ENCODE data around the gene PAXIP1.
"Not testable (repeated sequence)": the region's sequence is repeated elsewhere in the genome, so short reads cannot be mapped to it uniquely, and the experiment has no call there.

The PAXIP1 gene

GRCh38 chr7:154942691-154943090, 60.2 kb downstream of the PAXIP1 start:
- no peak for DNase-seq

GRCh38 chr7:154937837-154938236, 65.1 kb downstream of the PAXIP1 start:
- no peak for DNase-seq

GRCh38 chr7:154934353-154934952, 68.5 kb downstream of the PAXIP1 start:
- not testable (repeated sequence) for DNase-seq

- DNase-seq, result no peak
Observed at GRCh38 chr7:154931906-154932305, 71.0 kb downstream of the PAXIP1 start.

DNA sequence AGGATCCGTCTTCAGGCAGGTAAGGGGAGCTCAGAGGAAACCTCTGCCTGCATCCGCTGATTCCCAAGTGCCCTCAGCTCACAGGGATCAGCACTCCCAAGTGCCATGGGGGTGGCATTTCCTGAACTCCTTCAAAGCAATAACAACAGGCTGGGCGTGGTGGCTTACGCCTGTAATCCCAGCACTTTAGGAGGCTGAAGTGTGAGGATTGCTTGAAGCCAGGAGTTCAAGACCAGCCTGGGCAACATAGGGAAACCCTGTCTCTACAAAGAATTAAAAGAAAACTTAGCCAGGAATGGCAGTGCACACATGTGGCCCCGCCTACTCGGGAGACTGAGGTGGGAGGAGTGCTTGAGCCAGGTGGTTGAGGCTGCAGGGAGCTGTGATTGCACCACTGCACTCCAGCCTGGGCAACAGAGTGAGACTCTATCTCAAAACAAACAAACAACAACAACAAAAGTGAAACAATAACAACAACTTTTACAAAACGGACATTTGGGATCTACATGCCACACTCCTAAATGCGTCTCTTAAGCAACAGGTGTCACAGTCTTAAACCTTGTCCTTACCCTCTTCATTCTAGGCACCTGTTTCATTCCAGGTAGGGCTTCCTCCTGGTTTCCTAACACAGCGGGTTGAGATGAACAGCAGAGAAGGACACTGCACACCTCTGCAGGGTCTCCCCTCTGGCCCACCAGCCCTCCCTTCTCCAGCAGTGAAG, 73.8 kb downstream of the PAXIP1 start:
- DNase-seq, result no peak

DNA sequence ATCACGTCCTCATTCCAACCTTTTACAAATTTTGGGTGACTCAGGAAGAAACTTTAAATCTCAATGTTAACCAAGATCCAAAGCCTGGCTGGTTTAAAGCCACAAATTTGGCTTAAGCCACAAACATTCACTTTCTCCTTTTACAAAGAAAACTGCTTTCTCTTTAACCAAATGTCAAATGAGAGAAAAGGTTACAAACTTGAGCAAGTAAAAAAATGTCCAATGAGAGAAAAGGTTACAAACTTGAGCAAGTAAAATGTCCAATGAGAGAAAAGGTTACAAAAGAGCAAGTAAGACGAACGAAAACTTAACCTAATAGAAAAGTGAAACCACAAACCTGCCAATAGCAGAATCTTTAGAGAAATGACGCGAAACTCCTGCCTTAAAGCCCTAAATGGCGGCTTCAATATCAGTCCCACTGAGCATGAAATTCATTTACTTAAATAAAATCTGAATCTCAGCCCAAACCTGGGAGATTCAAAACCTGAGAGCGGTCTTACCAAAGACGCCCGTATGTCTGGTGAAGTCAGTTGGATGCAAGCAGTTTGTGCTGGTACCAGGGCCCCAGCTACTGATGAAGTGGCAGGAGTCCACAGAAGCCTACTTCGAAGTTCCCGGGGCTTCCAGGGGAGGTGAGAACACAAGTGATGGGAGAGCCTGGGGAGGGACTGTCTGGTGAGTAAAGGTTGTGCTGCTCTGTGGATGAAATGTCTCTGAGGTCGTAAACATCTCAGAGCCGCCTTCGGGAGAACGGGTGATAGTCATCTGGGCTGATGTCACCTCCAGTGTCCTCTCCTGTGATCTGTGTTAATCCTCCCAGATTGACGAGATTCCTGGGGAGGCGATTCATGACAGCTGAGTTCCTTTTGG, 74.6 kb downstream of the PAXIP1 start:
- peak; percentile 15 for DNase-seq

DNA sequence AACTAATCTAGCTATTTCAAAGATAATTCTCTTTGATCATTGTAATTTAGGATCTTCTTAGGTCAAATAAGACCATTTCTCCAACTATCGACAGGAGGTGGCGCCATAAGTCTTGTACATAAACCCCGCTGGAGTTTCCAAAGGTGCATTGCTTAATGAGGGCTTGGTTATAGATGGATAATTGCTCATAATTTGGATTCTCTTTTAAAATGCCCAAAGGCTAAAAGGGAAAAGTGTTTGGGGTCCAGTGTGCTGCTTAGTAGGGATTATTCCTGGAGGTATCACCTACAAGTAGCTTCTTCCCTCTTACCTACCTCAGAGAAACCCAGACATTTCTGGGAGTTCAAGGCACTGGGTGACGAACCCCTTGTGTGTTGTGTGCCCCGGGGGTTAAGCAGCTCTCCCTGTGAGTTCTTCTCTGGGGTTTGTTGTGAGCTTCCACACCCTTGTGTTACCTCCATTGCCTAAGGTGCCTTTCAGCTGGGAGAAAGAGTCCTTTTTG, 75.2 kb downstream of the PAXIP1 start:
- DNase-seq, result peak; percentile 36

DNA sequence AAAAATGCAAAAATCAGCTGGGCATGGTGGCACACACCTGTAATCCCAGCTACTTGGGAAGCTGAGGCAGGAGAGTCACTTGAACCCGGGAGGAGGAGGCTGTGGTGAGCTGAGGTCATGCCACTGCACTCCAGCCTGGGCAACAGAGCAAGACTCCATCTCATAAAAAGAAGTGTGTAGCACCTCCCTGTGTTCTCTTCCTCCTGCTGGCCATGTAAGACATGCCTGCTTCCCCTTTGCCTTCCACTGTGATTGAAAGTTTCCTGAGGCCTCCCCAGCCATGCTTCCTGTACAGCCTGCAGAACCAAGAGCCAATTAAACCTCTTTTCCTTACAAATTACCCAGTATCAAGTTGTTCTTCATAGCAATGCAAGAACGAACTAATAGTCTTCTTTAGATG, 80.5 kb downstream of the PAXIP1 start:
- DNase-seq, result not testable (repeated sequence)

DNA sequence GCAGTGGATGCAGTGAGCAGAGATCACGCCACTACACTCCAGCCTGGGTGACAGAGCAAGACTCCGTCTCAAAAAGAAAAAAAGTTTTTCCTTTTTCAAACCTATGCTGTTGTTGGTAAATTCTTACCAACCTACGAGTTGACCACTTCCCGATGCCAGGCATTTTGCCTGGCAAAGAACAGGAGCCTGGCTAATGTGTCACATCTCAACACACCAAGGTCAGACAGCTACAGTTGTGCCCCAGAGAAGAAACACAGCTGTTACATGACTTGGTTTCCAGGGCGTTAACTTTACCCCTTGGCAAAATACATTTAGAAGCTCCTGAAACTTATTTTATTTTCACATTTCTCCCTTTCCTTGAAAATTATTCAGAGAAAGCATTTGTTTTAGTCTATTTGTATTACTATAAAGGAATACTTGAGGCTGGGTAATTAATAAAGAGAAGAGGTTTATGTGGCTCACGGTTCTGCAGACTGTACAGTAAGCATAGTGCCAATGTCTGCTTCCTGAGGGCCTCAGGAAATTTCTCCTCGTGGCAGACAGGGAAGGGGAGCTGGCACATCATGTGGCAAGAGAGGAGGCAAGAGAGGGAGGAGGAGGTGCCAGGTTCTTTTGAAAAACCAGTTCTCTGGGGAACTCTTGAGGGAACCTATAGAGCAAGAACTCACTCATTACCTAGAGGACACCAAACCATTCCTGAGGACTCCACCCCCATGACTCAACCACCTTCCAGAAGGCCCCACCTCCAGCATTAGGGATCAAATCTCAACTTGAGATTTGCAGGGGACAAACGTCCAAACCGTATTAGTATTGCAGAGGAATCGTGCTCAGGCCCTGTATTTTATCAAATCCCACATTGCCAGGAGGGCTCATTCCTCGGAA, 83.3 kb downstream of the PAXIP1 start:
- DNase-seq, result no peak

- no peak for DNase-seq
Observed at GRCh38 chr7:154918741-154919140, 84.2 kb downstream of the PAXIP1 start.

GRCh38 chr7:154918266-154918665, 84.7 kb downstream of the PAXIP1 start:
- DNase-seq, result no peak

DNA sequence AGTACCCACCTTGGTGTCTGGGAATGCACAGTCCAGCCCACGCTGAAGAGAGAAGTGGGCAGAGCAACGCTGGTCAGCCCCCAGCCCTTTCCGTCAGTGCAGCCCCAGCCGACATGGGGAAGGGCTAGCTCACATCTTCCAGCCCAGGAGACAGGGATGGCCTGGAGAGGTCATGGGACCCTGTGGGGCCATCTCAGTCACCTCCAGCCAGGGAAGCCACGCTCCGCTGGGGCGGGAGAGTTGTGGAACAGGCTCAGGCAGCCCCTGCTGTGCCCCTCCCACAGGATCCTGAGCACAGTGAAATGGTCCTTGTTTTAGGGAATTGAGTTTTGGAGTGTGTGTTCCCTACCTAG, 85.1 kb downstream of the PAXIP1 start:
- no peak for DNase-seq

DNA sequence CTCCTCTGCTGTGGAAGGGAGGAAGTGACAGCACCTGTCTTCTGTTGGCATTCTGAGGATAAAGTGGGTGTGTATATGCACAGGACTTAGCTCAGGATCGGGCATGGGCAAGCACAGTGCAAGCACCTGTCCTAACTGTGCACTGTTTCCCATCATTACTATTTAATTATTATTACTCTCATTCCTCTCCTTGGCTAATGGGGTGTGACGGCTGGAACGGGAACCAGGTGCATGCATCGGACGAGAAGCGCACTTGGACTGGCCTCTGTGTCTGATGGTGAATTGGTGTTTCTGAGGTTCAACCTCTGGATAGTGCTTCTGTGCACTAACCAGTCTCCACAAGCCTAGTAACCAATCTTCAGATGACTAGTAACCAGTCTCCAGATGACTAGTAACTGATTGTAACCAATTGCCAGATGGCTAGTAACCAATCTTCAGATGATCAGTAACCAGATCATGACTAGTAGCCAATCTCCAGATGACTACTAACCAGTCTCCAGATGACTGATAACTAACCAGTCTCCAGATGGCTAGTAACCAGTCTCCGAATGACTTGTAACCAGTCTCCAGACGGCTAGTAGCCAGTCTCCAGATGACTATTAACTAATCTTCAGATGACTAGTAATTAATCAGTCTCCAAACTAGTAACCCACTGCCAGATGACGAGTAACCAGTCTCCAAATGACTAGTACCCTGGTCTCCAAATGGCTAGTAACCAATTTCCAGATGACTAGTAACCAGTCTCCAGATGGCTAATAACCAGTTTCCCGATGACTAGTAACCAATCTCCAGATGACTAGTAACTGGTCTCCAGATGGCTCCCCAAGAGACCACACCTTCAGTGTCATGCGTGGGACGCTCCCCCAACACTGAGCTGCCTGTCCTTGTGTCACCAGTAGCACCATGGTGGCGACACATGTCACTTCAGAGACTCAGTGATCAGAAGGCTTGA, 85.8 kb downstream of the PAXIP1 start:
- no peak for DNase-seq

DNA sequence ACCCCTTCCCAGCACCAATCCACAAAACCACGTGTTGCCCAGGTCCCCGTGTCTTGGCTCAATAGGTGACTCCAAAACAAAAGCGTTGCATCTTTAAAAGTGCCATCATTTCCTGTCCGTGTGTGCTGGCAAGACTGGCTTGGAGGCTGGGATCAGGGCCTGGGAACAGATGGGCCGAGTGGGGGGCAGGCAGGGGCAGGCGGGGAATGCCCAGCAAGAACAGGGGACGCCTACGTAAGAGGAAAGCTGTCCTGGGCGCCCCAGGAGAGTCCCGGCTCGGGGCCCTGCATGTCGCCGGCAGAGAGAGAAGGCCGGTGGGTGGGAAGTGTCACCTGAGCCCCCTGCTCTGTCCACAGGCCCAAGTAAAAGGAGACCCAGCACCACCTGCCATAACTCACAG, 86.5 kb downstream of the PAXIP1 start:
- no peak for DNase-seq

GRCh38 chr7:154915600-154915999, 87.3 kb downstream of the PAXIP1 start:
- DNase-seq, result no peak

DNA sequence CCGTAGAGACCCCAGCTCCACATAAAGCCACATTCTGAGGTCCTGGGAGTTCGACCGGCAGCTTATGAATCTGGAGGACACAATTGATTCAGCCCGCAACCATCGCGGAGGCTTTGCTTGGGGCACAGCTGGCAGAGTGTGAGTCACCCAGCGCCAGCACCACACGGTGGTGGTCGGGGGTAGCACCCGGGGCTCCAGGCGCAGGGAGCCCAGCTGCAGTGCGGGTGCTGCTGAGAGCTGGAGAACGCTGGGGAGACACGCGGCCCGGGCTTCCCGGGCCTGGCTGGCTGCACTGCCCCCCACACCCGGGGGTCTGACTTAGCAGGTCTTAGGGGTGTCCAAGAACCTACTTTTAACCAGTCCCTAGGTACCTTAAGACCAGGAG, 87.9 kb downstream of the PAXIP1 start:
- DNase-seq, result no peak

DNA sequence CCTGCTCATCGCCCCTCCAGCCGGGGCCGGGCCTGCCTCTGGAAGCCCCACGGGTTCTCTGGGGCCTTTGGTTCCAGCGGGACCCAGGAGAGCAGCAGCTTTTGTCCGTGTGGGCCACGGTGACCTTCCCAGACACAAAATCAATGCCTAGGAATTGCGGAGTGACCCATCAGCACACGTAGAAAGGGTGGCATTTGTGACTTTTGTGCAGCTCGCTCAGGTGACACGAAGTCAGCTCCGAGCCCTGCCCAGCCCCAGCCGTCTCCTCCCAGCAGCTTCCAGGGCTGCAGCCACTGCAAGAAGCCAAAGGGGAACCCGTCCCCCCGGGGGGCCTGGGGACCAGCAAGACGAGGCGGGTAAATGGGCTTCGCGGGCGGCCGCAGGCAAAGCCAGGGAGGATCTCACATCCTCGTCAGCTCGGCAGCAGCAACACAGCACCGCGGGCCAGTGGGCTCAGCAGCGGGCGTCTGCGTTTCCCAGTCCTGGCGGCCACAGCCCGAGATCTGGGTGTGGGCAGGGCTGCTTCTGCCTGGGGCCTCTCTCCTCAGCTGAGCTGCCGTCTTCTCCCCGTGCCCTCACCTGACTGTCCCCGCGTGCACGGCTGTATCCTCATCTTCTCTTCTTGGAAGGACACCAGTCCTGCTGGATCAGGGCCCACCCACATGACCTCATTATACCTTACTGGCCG, 88.5 kb downstream of the PAXIP1 start:
- no peak for DNase-seq

DNA sequence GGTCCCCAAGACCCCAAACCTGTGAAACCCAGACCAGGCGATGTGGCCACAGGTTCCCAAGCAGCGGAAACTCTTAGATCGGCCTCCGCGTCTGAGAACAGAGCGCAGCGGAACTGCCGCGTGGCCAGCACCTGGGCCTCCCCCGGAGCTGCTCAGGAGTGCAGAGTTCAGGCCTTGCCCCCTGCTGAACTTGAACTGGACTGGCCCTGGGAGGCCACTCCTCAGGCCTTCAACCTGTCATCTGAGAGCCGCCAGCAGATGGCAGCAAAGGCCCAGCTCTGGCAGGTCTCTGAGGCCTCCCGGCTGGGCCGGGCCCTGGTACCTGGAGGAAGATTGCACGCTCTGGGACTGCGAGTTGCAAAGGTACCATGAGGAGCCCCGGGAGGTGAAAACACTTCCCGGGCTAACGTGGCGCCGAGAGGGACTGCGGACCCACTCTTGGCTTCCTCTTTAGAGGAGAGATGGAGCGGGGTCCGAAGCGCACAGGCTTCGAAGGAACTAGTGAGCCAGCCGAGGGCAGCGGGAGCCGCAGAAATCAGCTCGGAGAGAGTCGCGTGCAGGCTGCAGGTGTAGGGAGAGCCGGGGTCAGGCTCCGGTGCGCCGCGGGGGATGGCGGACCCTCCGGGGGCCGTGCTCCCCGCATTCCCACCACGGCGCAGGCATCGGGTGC, 89.2 kb downstream of the PAXIP1 start:
- no peak for DNase-seq

DNA sequence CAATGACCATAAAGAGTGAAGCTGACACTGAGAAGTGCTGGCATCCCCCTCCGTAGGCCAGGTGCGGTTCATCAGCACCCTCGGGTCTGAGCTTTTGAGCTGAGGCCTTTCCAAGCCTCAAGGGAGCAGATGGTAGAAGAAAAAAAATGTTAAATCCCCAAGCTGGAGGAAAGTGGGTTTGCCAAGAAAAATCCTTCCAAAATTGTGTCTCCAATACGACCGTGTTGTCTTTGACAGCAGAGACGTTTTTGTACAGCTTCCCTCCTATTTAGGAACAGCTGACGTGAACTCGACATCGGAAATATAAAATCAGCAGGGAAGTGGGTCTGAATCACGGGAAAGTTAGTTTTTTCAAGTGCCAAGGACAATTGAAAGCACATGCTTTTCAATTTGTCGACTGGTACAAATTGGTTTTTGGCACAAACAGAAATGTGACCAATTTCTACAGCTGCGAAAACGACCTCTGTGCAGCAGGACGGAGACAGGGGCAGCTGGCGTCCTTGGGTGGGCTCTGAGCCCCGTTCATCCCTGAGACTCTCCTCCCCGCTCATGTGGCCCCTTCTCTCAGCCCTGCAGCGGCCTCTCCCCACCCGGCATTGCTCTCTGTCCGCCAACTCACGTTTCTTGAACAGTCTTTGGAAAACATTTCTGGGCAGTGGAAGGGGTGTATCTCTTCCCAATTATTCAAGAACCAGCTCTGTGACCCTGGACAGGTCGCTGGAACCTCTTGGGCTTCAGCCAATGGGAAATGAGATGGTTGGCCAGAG, 89.9 kb downstream of the PAXIP1 start:
- no peak for DNase-seq

All from NCI-H524 treated with DMSO at 0.1 percent for 48 hours (cell line).